T-cell (primary cell): ENCODE results near the gene SYVN1. TPM values are rescaled to one million over a fixed set of nuclear protein-coding genes. Genes with fewer than 3 reads are reported as not detected.
"Not testable (repeated sequence)": the region's sequence is repeated elsewhere in the genome, so short reads cannot be mapped to it uniquely, and the experiment has no call there.

Experiments
- ATAC-seq, 4 experiments: fragments of 200-7000 bp in 3 of 4; fragments of 150-1000 bp in 1 of 4; cut with Tn5 transposase; replicated peaks in 1 of 4; 1 replicate in 3 of 4; 2 replicates in 1 of 4; pipeline ENCODE4 v1.10.0; 2021; ENCODE audit warnings: moderate library complexity in 3 of 4, mild to moderate bottlenecking in 2 of 4, moderate number of reproducible peaks in 1 of 4
- CTCF ChIA-PET, 2 donors: fragments of 300-600 bp; sonication (Branson Sonifier 250); formaldehyde crosslinking; loops; one replicate each; lab custom pipeline; 2022; ENCODE audit warnings: antibody characterized with exemption in 2 of 2; lab: Charles Lee
- POLR2A ChIA-PET, 2 donors: fragments of 300-600 bp; sonication (Branson Sonifier 250); formaldehyde crosslinking; loops; one replicate each; lab custom pipeline; 2022; ENCODE audit warnings: antibody characterized with exemption in 2 of 2; lab: Charles Lee
- DNase-seq, 35 experiments: peaks; one replicate each; pipeline versions ENCODE4 v3.0.0 to v3.0.0-alpha.2; 2013 to 2023
- H3K27ac ChIP-seq: one replicate; pipeline ENCODE4 v1.5.1; 2013; ENCODE audit warnings: low read length
- H3K27me3 ChIP-seq, 2 experiments: replicated peaks in 1 of 2; 1 replicate in 1 of 2; 2 replicates in 1 of 2; pipeline versions ENCODE4 v1.6.1 to v1.7.0; 2013; ENCODE audit warnings: low read length in 1 of 2, mixed read lengths in 1 of 2; ENCODE audit not compliant: control insufficient read depth in 2 of 2, insufficient read depth in 2 of 2; ENCODE audit errors: extremely low read depth in 1 of 2
- H3K36me3 ChIP-seq, 2 donors: 1 replicate in 1 of 2; 2 replicates in 1 of 2; pipeline versions ENCODE4 v1.6.1 to v1.7.0; 2013; ENCODE audit warnings: low read length in 1 of 2; ENCODE audit not compliant: control insufficient read depth in 2 of 2, insufficient read depth in 1 of 2; ENCODE audit errors: extremely low read depth in 1 of 2
- H3K4me1 ChIP-seq, 2 experiments: 1 replicate in 1 of 2; 2 replicates in 1 of 2; pipeline versions ENCODE4 v1.6.1 to v1.7.0; 2013; ENCODE audit warnings: low read length in 2 of 2, mixed read lengths in 1 of 2; ENCODE audit not compliant: insufficient read depth in 2 of 2, control insufficient read depth in 1 of 2; ENCODE audit errors: extremely low read depth in 1 of 2
- H3K4me3 ChIP-seq, 2 donors: 1 replicate in 1 of 2; 2 replicates in 1 of 2; pipeline versions ENCODE4 v1.5.1 to v1.7.0; 2013; ENCODE audit warnings: mild to moderate bottlenecking in 2 of 2, low read length in 1 of 2, moderate library complexity in 1 of 2; ENCODE audit not compliant: control insufficient read depth in 1 of 2; ENCODE audit errors: extremely low read depth in 1 of 2
- H3K9me3 ChIP-seq: 2 replicates; pipeline ENCODE4 v1.7.0; 2013
- H3K27ac Mint-ChIP-seq, 2 donors: one replicate each; pipeline ENCODE4 v1.8.0; 2020 to 2021; ENCODE audit warnings: mild to moderate bottlenecking in 2 of 2, mixed read lengths in 2 of 2
- H3K27me3 Mint-ChIP-seq, 2 donors: one replicate each; pipeline ENCODE4 v1.8.0; 2021 to 2022; ENCODE audit warnings: mixed read lengths in 2 of 2
- H3K36me3 Mint-ChIP-seq: one replicate; pipeline ENCODE4 v1.8.0; 2021; ENCODE audit warnings: mixed read lengths
- H3K4me1 Mint-ChIP-seq, 3 donors: one replicate each; pipeline ENCODE4 v1.8.0; 2020 to 2022; ENCODE audit warnings: mixed read lengths in 3 of 3, mild to moderate bottlenecking in 1 of 3
- H3K4me3 Mint-ChIP-seq, 3 donors: one replicate each; pipeline ENCODE4 v1.8.0; 2020 to 2022; ENCODE audit warnings: mild to moderate bottlenecking in 3 of 3, mixed read lengths in 3 of 3, moderate library complexity in 3 of 3
- H3K9me3 Mint-ChIP-seq, 3 donors: one replicate each; pipeline ENCODE4 v1.8.0; 2020 to 2022; ENCODE audit warnings: mixed read lengths in 3 of 3
- WGBS: methylation state at CpG from one replicate; pipeline ENCODE4 v1.1.5; 2013; ENCODE audit warnings: missing lambda C conversion rate; ENCODE audit not compliant: insufficient coverage; 5-methylcytosine and 5-hydroxymethylcytosine counted together
- total RNA-seq, 35 experiments: library from RNA in 6 of 35; stranded (reverse) in 6 of 35; fragments of 120-200 nt in 1 of 35; gene quantifications; one replicate each; pipeline versions ENCODE4 v1.2.1 to v1.2.4 and lab custom pipeline; 2013 to 2026

Gene SYVN1
- total RNA-seq, 5 donors from 2014 or later (not counting 1 experiment from before 2014, with no cell fraction given): 63.8 to 77.7 (median 68.8) TPM

GRCh38 chr11:65120831-65121230 is 13.5 kb downstream of the SYVN1 start:
- Histone ChIP-seq H3K4me3 (peak overlapping the region in 1 of 2 donors; percentile 80), H3K27me3 (no peaks in the 10 kb centered on the region), H3K36me3 (peaks cover 7 to 53% of the 10 kb centered on the region in 2 donors), H3K4me1 (peaks cover 13 to 46% of the 10 kb centered on the region in 2 experiments), H3K9me3 (no peaks in the 10 kb centered on the region), H3K27ac (peak overlapping the region; percentile 92)
- ATAC-seq: no peak
- CTCF ChIA-PET: interaction anchor here in 1 of 2 donors (0.8 to 2.3 kb wide), 3 partner anchors 10 to 59 kb away, joined by 3 to 13 read pairs (median 11); no protein-coding TSS in a partner anchor
- WGBS: no CpG with 5 or more reads among the region's 3 CpGs
- peak overlapping the region; percentile 96 to 100 (median 96) for H3K4me3 Mint-ChIP-seq
- H3K4me1 Mint-ChIP-seq: peaks cover 47 to 66% (median 58%) of the 10 kb centered on the region in 3 donors
- POLR2A ChIA-PET: interaction anchor here in 1 of 2 donors (2.2 kb wide), 1 partner anchor 9 kb away, joined by 7 read pairs; the partner anchor contains the start of gene TM7SF2
- H3K9me3 Mint-ChIP-seq: no peaks in the 10 kb centered on the region
- H3K36me3 Mint-ChIP-seq: peaks cover 47% of the 10 kb centered on the region
- no peaks in the 10 kb centered on the region for H3K27me3 Mint-ChIP-seq
- DNase-seq: no peak
- peak overlapping the region; percentile 98 to 100 for H3K27ac Mint-ChIP-seq

GRCh38 chr11:65119670-65119995 is 14.7 kb downstream of the SYVN1 start:
- H3K4me3 Mint-ChIP-seq: peak overlapping the region in 2 of 3 donors; percentile 31 to 96
- no peaks in the 10 kb centered on the region for H3K9me3 Mint-ChIP-seq
- H3K36me3 Mint-ChIP-seq: peaks cover 44% of the 10 kb centered on the region
- no peaks in the 10 kb centered on the region for H3K9me3 ChIP-seq
- H3K27ac ChIP-seq: peak overlapping the region; percentile 18
- CTCF ChIA-PET: no interaction called here
- POLR2A ChIA-PET: no interaction called here
- no peak overlapping the region for H3K4me3 ChIP-seq
- no peak for DNase-seq
- peaks cover 5 to 51% of the 10 kb centered on the region in 2 donors for H3K36me3 ChIP-seq
- no peak for ATAC-seq
- peaks cover 47 to 71% (median 63%) of the 10 kb centered on the region in 3 donors for H3K4me1 Mint-ChIP-seq
- H3K27me3 Mint-ChIP-seq: no peaks in the 10 kb centered on the region
- no peak overlapping the region for H3K27ac Mint-ChIP-seq
- H3K4me1 ChIP-seq: peaks cover 13 to 58% of the 10 kb centered on the region in 2 experiments
- no peaks in the 10 kb centered on the region for H3K27me3 ChIP-seq

GRCh38 chr11:65118891-65119669 is 15.2 kb downstream of the SYVN1 start:
- H3K36me3 Mint-ChIP-seq: peaks cover 39% of the 10 kb centered on the region
- WGBS: 95% methylated on average over 14 of the region's 18 CpGs

GRCh38 chr11:65118097-65118837 is 16.1 kb downstream of the SYVN1 start:
- H3K9me3 Mint-ChIP-seq: no peaks in the 10 kb centered on the region
- H3K4me3 Mint-ChIP-seq: peak overlapping the region; percentile 86 to 88 (median 87)
- H3K4me1 ChIP-seq: peaks cover 16 to 59% of the 10 kb centered on the region in 2 experiments
- ChIA-PET CTCF (interaction anchor here in 1 of 2 donors (0.5 to 0.6 kb wide), 2 partner anchors 57 to 214 kb away, joined by 3 read pairs; no protein-coding TSS in a partner anchor), POLR2A (interaction anchor here (0.6 to 1.7 kb wide), 3 partner anchors 9 to 17 kb away, joined by 4 to 5 read pairs (median 4); partner anchors contain the start of gene SYVN1 (in 1 of the 2))
- no peak for DNase-seq
- no peaks in the 10 kb centered on the region for H3K27me3 Mint-ChIP-seq
- H3K27ac ChIP-seq: peak overlapping the region; percentile 58
- H3K4me3 ChIP-seq: no peak overlapping the region
- no peaks in the 10 kb centered on the region for H3K27me3 ChIP-seq
- H3K4me1 Mint-ChIP-seq: peaks cover 45 to 75% (median 64%) of the 10 kb centered on the region in 3 donors
- H3K36me3 Mint-ChIP-seq: peaks cover 38% of the 10 kb centered on the region
- H3K27ac Mint-ChIP-seq: peak overlapping the region; percentile 93
- H3K9me3 ChIP-seq: no peaks in the 10 kb centered on the region
- WGBS: 94% methylated on average over 13 of the region's 18 CpGs
- no peak for ATAC-seq
- H3K36me3 ChIP-seq: peaks cover 0 to 45% of the 10 kb centered on the region in 2 donors

More at GRCh38 chr11:65118891-65119669, 15.2 kb downstream of the SYVN1 start:
- H3K4me3 ChIP-seq, POLR2A ChIA-PET, H3K9me3 ChIP-seq, H3K9me3 Mint-ChIP-seq, DNase-seq, ATAC-seq, H3K27me3 ChIP-seq, H3K27me3 Mint-ChIP-seq: not testable (repeated sequence)
- H3K27ac Mint-ChIP-seq: peak overlapping the region; percentile 55 to 93
- peaks cover 0 to 45% of the 10 kb centered on the region in 2 donors for H3K36me3 ChIP-seq
- CTCF ChIA-PET: interaction anchor here in 1 of 2 donors (0.5 kb wide), 1 partner anchor 213 kb away, joined by 3 read pairs; no protein-coding TSS in a partner anchor
- H3K4me3 Mint-ChIP-seq: peak overlapping the region in 1 of 3 donors; percentile 28
- H3K4me1 Mint-ChIP-seq: peaks cover 42 to 72% (median 61%) of the 10 kb centered on the region in 3 donors
- H3K4me1 ChIP-seq: peaks cover 13 to 58% of the 10 kb centered on the region in 2 experiments
- H3K27ac ChIP-seq: peak overlapping the region; percentile 58

GRCh38 chr11:65117206-65118096 is 16.9 kb downstream of the SYVN1 start, which contains the start of gene ZNHIT2:
ZNHIT2 (minus strand) TSS chr11:65117701; CDS start chr11:65117653, 48 bp downstream.
- ChIA-PET CTCF (interaction anchor here in 1 of 2 donors (0.6 to 0.8 kb wide), 4 partner anchors 19 to 193 kb away, joined by 3 to 5 read pairs (median 3); partner anchors contain the start of genes CAPN1 and PPP2R5B), POLR2A (interaction anchor here (1.0 to 1.7 kb wide), 2 partner anchors 17 to 18 kb away, joined by 4 to 5 read pairs; partner anchors contain the start of gene SYVN1 (in 1 of the 2))
- peak; percentile 71 to 76 (median 74) for ATAC-seq
- under 1% methylated on average over 84 of the region's 89 CpGs for WGBS
- peak within 1 kb of the TSS; percentile 83 for H3K27ac ChIP-seq
- peaks cover 19 to 59% of the 10 kb centered on the region in 2 experiments for H3K4me1 ChIP-seq
- H3K36me3 ChIP-seq: peaks cover 0 to 45% of the 10 kb centered on the region in 2 donors
- Mint-ChIP-seq H3K27ac (peak within 1 kb of the TSS; percentile 93), H3K4me3 (peak within 1 kb of the TSS; percentile 86 to 88 (median 87)), H3K27me3 (no peaks in the 10 kb centered on the region), H3K36me3 (peaks cover 37% of the 10 kb centered on the region), H3K9me3 (no peaks in the 10 kb centered on the region), H3K4me1 (peaks cover 39 to 73% (median 64%) of the 10 kb centered on the region in 3 donors)
- no peaks in the 10 kb centered on the region for H3K9me3 ChIP-seq
- no peaks in the 10 kb centered on the region for H3K27me3 ChIP-seq
- H3K4me3 ChIP-seq: peak within 1 kb of the TSS; percentile 73 to 80
- DNase-seq: peak; percentile 99 to 100 (median 100)
